ENCODE results near the gene MTARC1. TPM values are rescaled to one million over a fixed set of nuclear protein-coding genes. Genes with fewer than 3 reads are reported as not detected.
A peak's percentile ranks its signal among the peaks of the same experiment; 100 is the strongest.

MTARC1 gene
- total RNA-seq (1 to 10 TPM; 8.1 to 9.9 TPM), polyA plus RNA-seq (1 to 10 TPM; 1.3 to 4.8 TPM)
- long read RNA-seq, donor 1, full-length matches to known transcripts, result 11 of 14 reads
- long read RNA-seq, donor 1, partial matches to known transcripts, result 2 of 14 reads
- long read RNA-seq, donor 1, other reads (novel, unspliced or antisense), result 1 of 14 reads
- long read RNA-seq, donor 2, full-length matches to known transcripts, result 2 of 7 reads
- long read RNA-seq, donor 2, partial matches to known transcripts, result 1 of 7 reads
- long read RNA-seq, donor 2, other reads (novel, unspliced or antisense), result 4 of 7 reads

GRCh38 chr1:220786337-220787068, at the start of gene MTARC1:
MTARC1 (plus strand) TSS chr1:220786913; CDS start chr1:220786945, 32 bp downstream.
- Histone ChIP-seq H3K27ac (ENCODE audit: low read depth in 1 of 2, low read length in 2 of 2) (peak within 1 kb of the TSS in 1 of 2 donors; percentile 18), H3K9me3 (ENCODE audit: control insufficient read depth, low read length) (no peaks in the 10 kb centered on the region), H3K4me3 (ENCODE audit: low read length in 2 of 2) (peak within 1 kb of the TSS; percentile 46 to 82), H3K36me3 (ENCODE audit: control insufficient read depth in 1 of 2, insufficient read depth in 2 of 2, low read length in 1 of 2) (no peaks in the 10 kb centered on the region), H3K4me1 (ENCODE audit: control insufficient read depth in 1 of 2, insufficient read depth in 2 of 2, low read length in 2 of 2) (no peaks in the 10 kb centered on the region), H3K27me3 (ENCODE audit: control insufficient read depth in 1 of 2, insufficient read depth in 2 of 2, low read length in 1 of 2) (no peaks in the 10 kb centered on the region)
- ATAC-seq (ENCODE audit: low FRiP score), result peak; percentile 88
- peak; percentile 78 to 87 for DNase-seq
- WGBS, 2 donors, result 1% methylated on average over 49 to 56 of the region's 56 CpGs
- intact Hi-C loops (cut with DNase I), result loop anchor here in 1 of 2 donors (5.0 kb wide), 1 partner anchor 54 kb away; no protein-coding TSS in a partner anchor

GRCh38 chr1:220741349-220741748, 45.4 kb upstream of the MTARC1 start:
- intact Hi-C loops (cut with DNase I), result no loop called here
- DNase-seq, result no peak
- Histone ChIP-seq H3K9me3 (ENCODE audit: control insufficient read depth, low read length) (no peaks in the 10 kb centered on the region), H3K4me3 (ENCODE audit: low read length in 2 of 2) (no peak overlapping the region), H3K27me3 (ENCODE audit: control insufficient read depth in 1 of 2, insufficient read depth in 2 of 2, low read length in 1 of 2) (no peaks in the 10 kb centered on the region), H3K36me3 (ENCODE audit: control insufficient read depth in 1 of 2, insufficient read depth in 2 of 2, low read length in 1 of 2) (no peaks in the 10 kb centered on the region), H3K4me1 (ENCODE audit: control insufficient read depth in 1 of 2, insufficient read depth in 2 of 2, low read length in 2 of 2) (no peaks in the 10 kb centered on the region), H3K27ac (ENCODE audit: low read depth in 1 of 2, low read length in 2 of 2) (no peak overlapping the region)
- WGBS, 2 donors, result 73 to 78% methylated on average over 2 of the region's 2 CpGs
- no peak for ATAC-seq (ENCODE audit: low FRiP score)

DNA sequence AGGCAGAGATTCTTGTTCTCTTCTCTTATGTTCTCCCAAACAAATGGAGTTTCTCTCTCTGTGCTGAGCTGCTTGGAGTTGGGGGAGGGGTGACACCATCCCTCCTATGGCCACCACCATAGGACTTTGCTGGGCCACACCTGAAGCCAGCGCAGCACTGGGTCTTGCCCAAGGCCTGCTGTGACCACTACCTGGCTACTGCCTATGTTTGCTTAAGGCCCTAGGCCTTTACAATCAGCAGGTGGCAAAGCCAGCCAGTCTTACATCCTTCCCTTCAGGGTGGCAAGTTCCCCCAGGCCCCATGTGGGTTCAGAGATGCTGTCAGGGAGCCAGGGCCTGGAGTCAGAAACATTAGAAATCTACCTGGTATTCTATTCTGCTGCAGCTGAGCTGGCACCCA, 44.9 kb upstream of the MTARC1 start:
- no peaks in the 10 kb centered on the region for H3K4me1 ChIP-seq (ENCODE audit: control insufficient read depth in 1 of 2, insufficient read depth in 2 of 2, low read length in 2 of 2)
- H3K27me3 ChIP-seq (ENCODE audit: control insufficient read depth in 1 of 2, insufficient read depth in 2 of 2, low read length in 1 of 2), result no peaks in the 10 kb centered on the region
- no peak for ATAC-seq (ENCODE audit: low FRiP score)
- H3K9me3 ChIP-seq (ENCODE audit: control insufficient read depth, low read length), result no peaks in the 10 kb centered on the region
- H3K27ac ChIP-seq (ENCODE audit: low read depth in 1 of 2, low read length in 2 of 2), result no peak overlapping the region
- intact Hi-C loops (cut with DNase I), result no loop called here
- WGBS, 2 donors, result 99 to 100% methylated on average over 1 of the region's 1 CpG
- no peak overlapping the region for H3K4me3 ChIP-seq (ENCODE audit: low read length in 2 of 2)
- H3K36me3 ChIP-seq (ENCODE audit: control insufficient read depth in 1 of 2, insufficient read depth in 2 of 2, low read length in 1 of 2), result no peaks in the 10 kb centered on the region
- DNase-seq, result no peak

- WGBS, 2 donors, result 91 to 93% methylated on average over 3 of the region's 3 CpGs
- intact Hi-C loops (cut with DNase I), result no loop called here
These were observed 44.2 kb upstream of the MTARC1 start for GRCh38 chr1:220742520-220742919.

GRCh38 chr1:220746851-220747250, 39.9 kb upstream of the MTARC1 start:
- DNase-seq, result no peak
- WGBS, 2 donors, result 63 to 89% methylated on average over 3 of the region's 3 CpGs
- Histone ChIP-seq H3K27me3 (ENCODE audit: control insufficient read depth in 1 of 2, insufficient read depth in 2 of 2, low read length in 1 of 2) (no peaks in the 10 kb centered on the region), H3K4me3 (ENCODE audit: low read length in 2 of 2) (no peak overlapping the region), H3K27ac (ENCODE audit: low read depth in 1 of 2, low read length in 2 of 2) (no peak overlapping the region), H3K9me3 (ENCODE audit: control insufficient read depth, low read length) (no peaks in the 10 kb centered on the region), H3K36me3 (ENCODE audit: control insufficient read depth in 1 of 2, insufficient read depth in 2 of 2, low read length in 1 of 2) (no peaks in the 10 kb centered on the region), H3K4me1 (ENCODE audit: control insufficient read depth in 1 of 2, insufficient read depth in 2 of 2, low read length in 2 of 2) (peaks cover 0 to 12% of the 10 kb centered on the region in 2 donors)
- intact Hi-C loops (cut with DNase I), result no loop called here
- no peak for ATAC-seq (ENCODE audit: low FRiP score)

More at GRCh38 chr1:220742520-220742919, 44.2 kb upstream of the MTARC1 start:
- Histone ChIP-seq H3K36me3 (ENCODE audit: control insufficient read depth in 1 of 2, insufficient read depth in 2 of 2, low read length in 1 of 2) (no peaks in the 10 kb centered on the region), H3K27me3 (ENCODE audit: control insufficient read depth in 1 of 2, insufficient read depth in 2 of 2, low read length in 1 of 2) (no peaks in the 10 kb centered on the region), H3K9me3 (ENCODE audit: control insufficient read depth, low read length) (no peaks in the 10 kb centered on the region), H3K4me1 (ENCODE audit: control insufficient read depth in 1 of 2, insufficient read depth in 2 of 2, low read length in 2 of 2) (peaks cover 0 to 3% of the 10 kb centered on the region in 2 donors), H3K27ac (ENCODE audit: low read depth in 1 of 2, low read length in 2 of 2) (no peak overlapping the region), H3K4me3 (ENCODE audit: low read length in 2 of 2) (no peak overlapping the region)
- DNase-seq (no peak), ATAC-seq (ENCODE audit: low FRiP score) (no peak)

GRCh38 chr1:220747437-220748088, 39.1 kb upstream of the MTARC1 start:
- peak overlapping the region in 1 of 2 donors; percentile 14 for H3K27ac ChIP-seq (ENCODE audit: low read depth in 1 of 2, low read length in 2 of 2)
- H3K4me3 ChIP-seq (ENCODE audit: low read length in 2 of 2), result peak overlapping the region; percentile 29 to 90
- DNase-seq (no peak), ATAC-seq (ENCODE audit: low FRiP score) (peak; percentile 37)
- no peaks in the 10 kb centered on the region for H3K36me3 ChIP-seq (ENCODE audit: control insufficient read depth in 1 of 2, insufficient read depth in 2 of 2, low read length in 1 of 2)
- H3K4me1 ChIP-seq (ENCODE audit: control insufficient read depth in 1 of 2, insufficient read depth in 2 of 2, low read length in 2 of 2), result peaks cover 0 to 12% of the 10 kb centered on the region in 2 donors
- H3K9me3 ChIP-seq (ENCODE audit: control insufficient read depth, low read length), result no peaks in the 10 kb centered on the region
- intact Hi-C loops (cut with DNase I), result no loop called here
- H3K27me3 ChIP-seq (ENCODE audit: control insufficient read depth in 1 of 2, insufficient read depth in 2 of 2, low read length in 1 of 2), result no peaks in the 10 kb centered on the region
- WGBS, 2 donors, result 6 to 10% methylated on average over 18 of the region's 18 CpGs

GRCh38 chr1:220748089-220748934, 38.4 kb upstream of the MTARC1 start, which contains the start of gene MTARC2:
MTARC2 (plus strand) TSS chr1:220748322; CDS start chr1:220748532, 210 bp downstream.
- no peaks in the 10 kb centered on the region for H3K27me3 ChIP-seq (ENCODE audit: control insufficient read depth in 1 of 2, insufficient read depth in 2 of 2, low read length in 1 of 2)
- WGBS, 2 donors, result 0 to 1% methylated on average over 58 to 77 of the region's 77 CpGs
- peaks cover 0 to 12% of the 10 kb centered on the region in 2 donors for H3K4me1 ChIP-seq (ENCODE audit: control insufficient read depth in 1 of 2, insufficient read depth in 2 of 2, low read length in 2 of 2)

GRCh38 chr1:220748936-220749335, 37.8 kb upstream of the MTARC1 start:
- Histone ChIP-seq H3K36me3 (ENCODE audit: control insufficient read depth in 1 of 2, insufficient read depth in 2 of 2, low read length in 1 of 2) (no peaks in the 10 kb centered on the region), H3K4me1 (ENCODE audit: control insufficient read depth in 1 of 2, insufficient read depth in 2 of 2, low read length in 2 of 2) (peaks cover 0 to 12% of the 10 kb centered on the region in 2 donors), H3K27me3 (ENCODE audit: control insufficient read depth in 1 of 2, insufficient read depth in 2 of 2, low read length in 1 of 2) (no peaks in the 10 kb centered on the region), H3K27ac (ENCODE audit: low read depth in 1 of 2, low read length in 2 of 2) (peak overlapping the region in 1 of 2 donors; percentile 29), H3K4me3 (ENCODE audit: low read length in 2 of 2) (peak overlapping the region; percentile 50 to 90), H3K9me3 (ENCODE audit: control insufficient read depth, low read length) (no peaks in the 10 kb centered on the region)
- ATAC-seq (ENCODE audit: low FRiP score) (no peak), DNase-seq (no peak)
- intact Hi-C loops (cut with DNase I), result no loop called here
- 0 to 2% methylated on average over 3 of the region's 3 CpGs for WGBS, 2 donors

More at GRCh38 chr1:220748089-220748934, 38.4 kb upstream of the MTARC1 start, which contains the start of gene MTARC2:
- H3K4me3 ChIP-seq (ENCODE audit: low read length in 2 of 2), result peak within 1 kb of the TSS; percentile 50 to 90
- intact Hi-C loops (cut with DNase I), result no loop called here
- DNase-seq, result peak; percentile 86 to 88
- peak within 1 kb of the TSS in 1 of 2 donors; percentile 29 for H3K27ac ChIP-seq (ENCODE audit: low read depth in 1 of 2, low read length in 2 of 2)
- no peaks in the 10 kb centered on the region for H3K9me3 ChIP-seq (ENCODE audit: control insufficient read depth, low read length)
- ATAC-seq (ENCODE audit: low FRiP score), result peak; percentile 96
- no peaks in the 10 kb centered on the region for H3K36me3 ChIP-seq (ENCODE audit: control insufficient read depth in 1 of 2, insufficient read depth in 2 of 2, low read length in 1 of 2)
